Skin of body (tissue), 2 donors: ENCODE measurements around the gene SOAT2. TPM values are rescaled to one million over a fixed set of nuclear protein-coding genes. Genes with fewer than 3 reads are reported as not detected.
"Not testable (repeated sequence)": the region's sequence is repeated elsewhere in the genome, so short reads cannot be mapped to it uniquely, and the experiment has no call there.

Source experiments
- DNase-seq: peaks from one replicate; lab custom pipeline; 2025; lab: John Stamatoyannopoulos, UW
- total RNA-seq: library from RNA; depleted of rRNA; stranded (reverse); fragments of >200 nt; gene quantifications from one replicate; pipeline ENCODE4 v1.2.3, GENCODE V29; 2014

The SOAT2 gene
- total RNA-seq, 1 donor from 2014 or later, result not detected

DNA sequence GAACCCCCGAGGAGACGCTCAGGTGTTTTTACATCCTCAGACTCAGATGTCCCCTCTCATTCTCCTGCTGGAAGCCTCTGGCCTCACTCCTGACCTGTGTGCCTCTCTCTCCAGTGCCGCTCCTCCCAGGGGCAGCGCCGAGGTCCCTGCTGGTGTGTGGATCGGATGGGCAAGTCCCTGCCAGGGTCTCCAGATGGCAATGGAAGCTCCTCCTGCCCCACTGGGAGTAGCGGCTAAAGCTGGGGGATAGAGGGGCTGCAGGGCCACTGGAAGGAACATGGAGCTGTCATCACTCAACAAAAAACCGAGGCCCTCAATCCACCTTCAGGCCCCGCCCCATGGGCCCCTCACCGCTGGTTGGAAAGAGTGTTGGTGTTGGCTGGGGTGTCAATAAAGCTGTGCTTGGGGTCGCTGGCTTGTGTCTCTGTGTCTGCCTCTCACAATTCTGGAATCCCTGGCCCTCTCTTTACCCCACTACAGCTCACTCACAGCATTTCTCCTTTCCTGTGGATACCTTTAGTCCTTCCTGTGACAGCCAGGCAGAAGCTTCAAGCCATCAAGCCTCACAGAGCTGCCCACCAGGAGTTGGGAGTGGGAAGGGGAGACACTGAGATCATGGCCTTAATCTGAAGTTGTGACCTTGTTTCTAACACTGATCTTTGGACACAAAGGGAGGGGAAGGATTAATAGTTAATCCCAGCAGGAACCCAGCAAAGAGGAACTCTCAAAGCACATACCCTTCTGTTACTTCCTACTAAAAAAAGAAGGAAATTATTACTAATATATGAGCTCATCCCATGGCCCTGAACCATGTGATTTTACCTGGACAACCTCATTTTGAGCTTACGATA is 1.1 kb upstream of the SOAT2 start:
- DNase-seq, result no peak

DNA sequence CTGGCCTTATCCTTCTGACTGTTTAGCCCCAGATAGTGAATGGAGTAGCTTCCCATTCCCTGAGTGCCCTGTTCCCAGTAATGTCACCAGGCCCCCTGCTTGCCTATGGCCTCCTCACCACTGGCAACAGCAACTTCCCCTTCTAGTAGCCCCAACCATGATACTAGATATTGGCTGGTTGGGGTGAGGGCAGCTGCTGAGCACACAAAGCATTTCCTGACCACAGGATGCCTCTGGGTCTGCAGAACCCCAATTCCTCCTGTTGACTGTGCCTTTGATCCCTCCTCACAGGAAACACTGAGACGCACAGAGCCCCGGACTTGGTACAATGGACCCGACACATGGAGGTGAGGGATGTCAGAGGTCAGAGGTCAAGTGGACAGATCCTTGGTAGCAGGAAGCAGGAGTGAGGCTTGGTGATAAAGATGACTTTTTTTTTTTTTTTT is 597 bp downstream of the SOAT2 start:
- DNase-seq, result no peak

DNA sequence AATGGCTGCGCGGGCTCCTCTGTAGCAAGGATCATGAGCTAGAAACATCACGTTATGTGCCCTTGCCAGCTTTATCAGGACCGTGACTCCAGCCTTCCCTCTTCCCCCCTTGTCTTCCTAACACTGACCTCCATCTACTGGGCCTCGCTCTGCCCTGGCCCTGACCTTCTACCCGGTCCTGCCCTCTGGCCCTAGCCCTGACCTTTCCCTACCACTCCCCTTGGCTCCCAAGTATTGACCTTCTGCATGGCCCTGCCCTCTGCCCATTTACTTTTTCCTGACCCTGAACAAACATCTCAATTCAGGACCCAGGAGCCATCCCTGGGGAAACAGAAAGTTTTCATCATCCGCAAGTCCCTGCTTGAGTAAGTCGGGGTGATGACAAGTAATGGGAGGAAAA is 2.0 kb downstream of the SOAT2 start:
- no peak for DNase-seq

DNA sequence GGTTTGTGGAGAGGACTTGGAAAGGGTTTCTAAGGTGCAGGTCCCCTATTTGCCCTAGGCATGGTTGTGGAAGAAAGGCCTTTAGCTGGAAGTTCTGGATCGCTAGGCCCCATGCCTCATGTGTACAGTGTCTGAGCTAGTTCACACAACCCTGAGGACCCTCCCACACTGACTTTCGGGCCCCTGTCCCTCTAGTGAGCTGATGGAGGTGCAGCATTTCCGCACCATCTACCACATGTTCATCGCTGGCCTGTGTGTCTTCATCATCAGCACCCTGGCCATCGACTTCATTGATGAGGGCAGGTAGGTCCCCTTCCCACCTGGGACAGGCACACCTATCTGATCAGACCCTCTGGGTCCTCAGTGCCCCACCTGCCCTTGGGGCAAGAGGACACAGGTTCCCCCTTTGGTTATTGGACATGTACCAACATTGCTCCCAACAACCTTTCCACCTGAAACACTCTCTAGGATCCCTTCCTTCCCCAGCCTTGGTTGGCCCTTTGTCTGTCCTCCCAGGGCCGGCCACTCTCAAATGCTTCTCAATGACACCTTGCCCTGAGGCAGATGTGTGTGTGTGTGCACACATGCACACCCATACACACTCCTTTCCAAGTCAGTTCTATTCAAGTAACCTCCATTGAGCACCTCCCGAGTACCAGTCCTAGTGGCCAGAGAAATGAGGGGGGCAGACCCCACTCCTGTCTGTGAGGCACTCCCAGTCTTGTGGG is 2.6 kb downstream of the SOAT2 start:
- no peak for DNase-seq

DNA sequence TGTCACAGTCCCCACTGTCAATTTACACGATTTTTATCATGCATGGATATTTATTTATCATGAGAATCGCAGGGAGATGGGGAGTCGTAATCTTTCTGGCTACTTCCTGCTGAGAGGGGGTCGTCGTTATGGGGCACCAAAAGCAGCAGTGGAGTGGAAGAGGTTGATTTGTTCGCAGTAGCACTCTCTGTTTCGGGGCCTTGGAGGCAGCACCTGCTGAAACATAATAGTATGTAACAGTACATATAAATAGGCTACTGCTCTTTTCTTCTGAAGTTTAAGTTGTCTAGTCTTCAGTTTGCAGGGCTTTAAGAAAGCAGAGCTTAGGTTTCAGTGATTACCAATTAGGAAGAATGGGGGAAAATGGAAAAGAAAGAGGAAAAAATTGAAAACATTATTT is 3.8 kb downstream of the SOAT2 start:
- no peak for DNase-seq

DNA sequence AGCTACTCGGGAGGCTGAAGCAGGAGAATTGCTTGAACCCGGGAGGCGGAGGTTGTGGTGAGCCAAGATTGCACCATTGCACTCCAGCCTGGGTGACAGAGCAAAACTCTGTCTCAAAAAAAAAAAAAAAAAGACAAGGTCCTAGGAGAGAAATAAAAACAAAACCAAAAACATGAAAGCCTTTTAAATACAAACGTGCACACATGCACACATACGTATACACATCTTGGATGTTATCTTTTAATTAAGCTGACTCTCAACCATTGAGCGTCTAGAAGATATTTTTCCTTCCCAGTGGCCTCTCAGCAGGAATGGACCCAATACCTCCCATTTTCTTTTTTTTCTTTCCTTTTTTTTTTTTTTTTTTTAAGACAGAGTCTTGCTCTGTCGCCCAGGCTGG is 9.1 kb downstream of the SOAT2 start:
- not testable (repeated sequence) for DNase-seq

DNA sequence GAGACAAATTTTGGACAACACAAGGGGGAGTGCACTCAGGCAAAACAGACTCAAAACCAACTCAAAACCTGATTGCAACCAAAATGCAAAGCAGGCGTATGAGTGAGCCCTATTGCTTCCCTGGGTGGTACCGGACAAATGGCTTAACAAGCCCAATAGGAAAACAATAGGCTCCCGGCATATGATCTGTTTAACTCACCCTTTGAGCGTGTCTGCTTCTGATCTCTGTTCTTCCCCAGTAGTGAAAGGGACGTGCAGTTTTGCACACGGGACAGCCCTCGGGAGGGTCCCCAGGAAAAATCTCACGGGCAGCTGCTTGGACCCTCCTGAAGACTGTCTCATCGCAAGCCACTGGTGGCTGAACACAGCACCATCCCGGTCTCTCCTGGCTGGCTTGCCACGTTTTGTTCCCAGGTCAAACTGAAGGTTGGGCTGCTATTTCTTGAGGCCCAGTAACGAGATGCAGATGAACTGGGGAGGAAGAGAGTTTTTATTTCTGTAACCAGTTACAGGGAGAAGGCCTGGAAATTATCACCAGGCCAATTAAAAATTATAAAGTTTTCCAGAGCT is 9.9 kb downstream of the SOAT2 start:
- no peak for DNase-seq

DNA sequence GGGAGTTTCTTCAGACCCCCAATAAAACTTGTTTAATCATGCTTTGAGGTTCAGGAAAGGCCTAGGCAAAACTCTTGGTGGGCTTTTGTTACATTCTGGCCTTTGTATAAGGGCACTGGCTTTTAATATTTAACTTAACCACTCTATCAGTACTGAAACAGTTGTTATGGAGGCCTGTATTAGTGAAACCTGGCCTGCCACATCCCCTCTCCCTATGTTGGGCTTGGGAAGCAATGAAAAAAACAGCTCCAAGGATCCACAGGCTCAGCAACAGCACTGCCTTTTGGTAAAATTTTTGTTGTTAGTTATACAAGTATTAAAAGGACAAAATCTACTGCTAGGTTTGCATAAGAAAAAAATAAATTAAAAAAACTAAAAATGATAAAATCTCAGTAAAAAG is 10.7 kb downstream of the SOAT2 start:
- DNase-seq, result no peak

DNA sequence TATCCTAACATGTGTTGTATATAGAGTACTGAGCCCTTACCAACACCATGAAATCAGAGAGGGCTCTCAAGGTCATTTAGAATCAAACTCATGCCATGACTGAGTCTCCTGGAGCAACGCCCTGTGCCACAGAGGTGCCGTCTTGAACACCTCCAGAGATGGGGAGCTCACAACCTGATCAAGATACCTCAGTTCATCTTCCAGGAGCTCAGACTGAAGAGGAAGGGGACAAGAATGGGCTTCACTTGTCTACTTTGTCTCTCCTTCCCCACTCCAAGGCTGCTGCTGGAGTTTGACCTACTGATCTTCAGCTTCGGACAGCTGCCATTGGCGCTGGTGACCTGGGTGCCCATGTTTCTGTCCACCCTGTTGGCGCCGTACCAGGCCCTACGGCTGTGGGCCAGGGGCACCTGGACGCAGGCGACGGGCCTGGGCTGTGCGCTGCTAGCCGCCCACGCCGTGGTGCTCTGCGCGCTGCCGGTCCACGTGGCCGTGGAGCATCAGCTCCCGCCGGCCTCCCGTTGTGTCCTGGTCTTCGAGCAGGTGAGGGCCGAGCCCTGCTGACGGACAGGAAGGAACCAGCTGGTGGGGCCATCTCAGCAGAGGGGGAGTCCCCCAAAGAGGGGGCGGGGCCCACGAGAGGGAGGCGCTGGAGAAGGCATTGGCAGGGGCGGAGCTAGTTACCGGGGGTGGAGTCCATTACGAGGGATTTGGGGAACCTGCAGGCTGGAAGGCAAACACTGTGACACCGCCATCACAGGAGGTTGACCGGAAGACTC is 12.0 kb downstream of the SOAT2 start:
- no peak for DNase-seq

DNA sequence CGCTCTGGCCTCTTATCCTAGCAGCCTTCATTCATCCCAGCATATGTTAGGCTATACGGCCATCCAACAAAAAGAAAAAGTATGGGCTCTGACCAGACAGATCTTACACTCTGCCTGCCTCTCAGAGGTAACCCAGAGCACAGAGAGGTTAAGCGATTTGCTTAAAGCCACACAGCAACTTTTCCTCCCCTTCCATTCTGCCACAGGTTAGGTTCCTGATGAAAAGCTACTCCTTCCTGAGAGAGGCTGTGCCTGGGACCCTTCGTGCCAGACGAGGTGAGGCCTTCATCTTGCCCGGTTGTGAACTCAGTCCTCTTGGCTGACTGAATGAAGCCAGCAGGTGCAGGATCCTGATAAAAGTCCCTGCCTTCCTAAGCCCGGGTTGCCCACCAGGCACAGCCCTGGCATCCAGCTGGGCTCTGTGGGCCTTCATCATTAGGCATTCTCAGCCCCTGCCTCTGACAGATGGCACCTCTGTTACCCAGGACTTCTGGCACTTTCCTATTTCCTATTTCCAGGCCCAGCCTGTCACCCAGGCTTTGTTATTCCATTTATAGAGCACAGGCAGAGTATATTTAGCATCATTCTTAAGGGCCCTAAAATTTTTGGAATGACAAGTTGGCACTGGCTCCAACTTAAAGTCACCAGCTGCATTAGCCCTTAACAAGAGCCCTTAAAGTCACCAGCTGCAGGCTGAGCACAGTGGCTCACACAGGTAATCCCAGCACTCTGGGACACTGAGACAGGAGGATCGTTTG is 12.8 kb downstream of the SOAT2 start:
- DNase-seq, result no peak

DNA sequence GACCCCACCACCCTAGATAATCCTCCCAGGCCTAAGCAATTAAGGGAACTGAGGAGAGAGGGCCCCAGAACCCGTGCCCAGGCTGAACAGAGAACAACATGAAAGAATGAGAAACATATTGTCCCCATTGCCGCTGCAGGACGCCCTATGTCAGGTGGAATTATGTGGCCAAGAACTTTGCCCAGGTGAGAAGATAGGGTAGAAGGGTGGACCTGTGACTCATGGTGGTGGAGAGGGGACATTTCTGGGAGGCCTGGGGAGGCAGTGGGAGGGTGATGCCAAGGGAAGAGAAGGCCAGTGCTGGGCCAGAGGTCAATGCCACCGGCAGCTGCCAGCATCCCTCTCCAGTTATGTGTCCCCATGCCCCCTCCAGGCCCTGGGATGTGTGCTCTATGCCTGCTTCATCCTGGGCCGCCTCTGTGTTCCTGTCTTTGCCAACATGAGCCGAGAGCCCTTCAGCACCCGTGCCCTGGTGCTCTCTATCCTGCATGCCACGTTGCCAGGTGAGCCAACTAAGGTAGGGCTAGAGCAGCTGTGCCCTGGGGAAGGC is 15.5 kb downstream of the SOAT2 start:
- no peak for DNase-seq

DNA sequence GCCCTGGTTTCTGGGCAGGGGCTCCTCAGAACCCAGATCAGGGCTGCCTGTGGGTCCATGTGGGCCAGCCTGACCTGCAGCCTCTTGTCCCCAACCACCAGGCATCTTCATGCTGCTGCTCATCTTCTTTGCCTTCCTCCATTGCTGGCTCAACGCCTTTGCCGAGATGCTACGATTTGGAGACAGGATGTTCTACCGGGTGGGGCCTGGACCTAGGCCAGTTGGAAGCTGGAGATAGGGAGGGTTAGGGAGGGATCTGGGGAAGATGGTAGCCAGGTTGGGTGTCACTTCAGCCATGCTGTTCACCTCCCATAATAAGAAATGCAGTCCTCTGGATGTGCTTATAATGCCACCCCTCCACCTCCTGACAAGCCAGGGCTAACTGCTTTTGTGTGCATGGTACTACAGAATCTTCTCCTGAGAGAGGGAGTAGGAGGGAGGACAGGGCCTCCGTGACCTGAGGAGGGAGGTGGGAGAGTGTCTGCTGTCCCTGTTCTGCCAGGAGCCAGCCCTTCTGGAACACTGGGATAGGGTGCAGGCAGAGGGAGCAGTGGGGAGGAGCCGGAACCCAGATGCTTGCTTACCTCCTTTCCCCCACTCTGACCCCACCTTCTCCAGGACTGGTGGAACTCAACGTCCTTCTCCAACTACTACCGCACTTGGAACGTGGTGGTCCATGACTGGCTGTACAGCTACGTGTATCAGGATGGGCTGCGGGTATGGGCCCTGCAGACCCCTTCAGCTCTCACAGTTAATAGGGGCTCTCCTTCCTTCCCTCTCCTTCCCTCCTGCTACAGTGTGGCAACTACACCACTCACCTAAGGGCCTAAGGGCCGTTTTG is 17.6 kb downstream of the SOAT2 start:
- DNase-seq, result no peak

DNA sequence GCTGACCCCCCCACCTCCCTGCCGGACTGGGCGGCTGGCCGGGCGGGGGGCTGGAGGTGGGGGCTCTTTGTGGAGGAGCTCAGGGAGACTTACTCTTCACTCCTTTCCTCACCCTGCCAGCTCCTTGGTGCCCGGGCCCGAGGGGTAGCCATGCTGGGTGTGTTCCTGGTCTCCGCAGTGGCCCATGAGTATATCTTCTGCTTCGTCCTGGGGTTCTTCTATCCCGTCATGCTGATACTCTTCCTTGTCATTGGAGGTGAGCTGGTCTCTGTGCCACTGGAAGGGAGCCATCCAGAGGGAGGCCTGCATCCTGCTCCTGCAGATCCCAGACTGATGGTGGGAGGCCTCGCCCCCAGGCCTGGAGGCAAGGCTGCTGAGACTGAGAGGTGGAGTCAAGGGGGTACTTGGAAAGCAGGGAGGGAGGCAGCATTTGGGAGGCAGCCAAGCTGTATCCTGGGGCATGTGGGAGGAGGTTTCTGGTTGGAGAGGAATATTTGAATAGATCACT is 19.7 kb downstream of the SOAT2 start:
- DNase-seq, result no peak

DNA sequence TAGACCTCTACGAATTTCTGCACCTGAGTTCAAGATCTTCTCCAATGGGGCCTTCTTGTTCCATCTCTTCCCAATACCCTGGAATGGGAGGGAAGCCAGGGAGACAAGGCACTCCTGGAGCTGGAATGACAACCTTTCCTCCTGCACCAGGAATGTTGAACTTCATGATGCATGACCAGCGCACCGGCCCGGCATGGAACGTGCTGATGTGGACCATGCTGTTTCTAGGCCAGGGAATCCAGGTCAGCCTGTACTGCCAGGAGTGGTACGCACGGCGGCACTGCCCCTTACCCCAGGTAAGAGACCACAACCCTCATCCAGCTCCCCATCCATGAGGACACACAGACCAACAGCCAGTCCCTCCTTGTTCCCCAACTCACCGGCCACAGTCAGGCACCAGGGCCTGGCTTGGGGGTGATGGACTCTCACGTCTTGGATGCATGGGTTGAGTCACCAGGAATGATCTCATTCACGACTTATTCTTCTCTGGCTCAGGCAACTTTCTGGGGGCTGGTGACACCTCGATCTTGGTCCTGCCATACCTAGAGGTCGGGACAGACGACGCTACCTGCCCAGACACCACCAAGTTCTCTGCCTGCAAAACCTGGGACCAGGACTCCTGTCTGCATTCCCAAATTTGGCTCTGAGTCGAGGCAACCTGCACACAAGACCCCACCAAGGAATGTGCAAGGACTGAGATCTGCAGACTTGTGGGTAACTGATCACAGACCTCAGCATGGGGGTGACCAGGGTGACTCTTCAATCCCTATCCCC is 20.5 kb downstream of the SOAT2 start:
- no peak for DNase-seq

DNA sequence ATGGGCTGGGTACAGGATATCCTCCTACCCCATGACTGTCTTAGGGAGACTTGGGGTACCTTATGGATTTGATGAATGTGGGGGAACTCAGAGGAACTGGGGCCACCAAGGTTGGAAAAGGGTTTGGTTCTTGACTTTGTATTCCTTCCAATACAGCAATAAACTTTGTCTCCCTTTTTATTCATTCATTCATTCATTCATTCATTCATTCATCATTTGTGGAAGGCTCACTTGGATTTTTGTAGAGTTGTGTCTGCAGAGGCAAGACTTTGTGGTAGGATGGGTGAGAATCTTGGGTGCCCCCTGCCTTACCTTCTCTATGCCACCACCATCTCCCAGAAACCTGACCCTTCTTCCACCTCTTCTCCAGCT is 21.1 kb downstream of the SOAT2 start:
- no peak for DNase-seq

DNA sequence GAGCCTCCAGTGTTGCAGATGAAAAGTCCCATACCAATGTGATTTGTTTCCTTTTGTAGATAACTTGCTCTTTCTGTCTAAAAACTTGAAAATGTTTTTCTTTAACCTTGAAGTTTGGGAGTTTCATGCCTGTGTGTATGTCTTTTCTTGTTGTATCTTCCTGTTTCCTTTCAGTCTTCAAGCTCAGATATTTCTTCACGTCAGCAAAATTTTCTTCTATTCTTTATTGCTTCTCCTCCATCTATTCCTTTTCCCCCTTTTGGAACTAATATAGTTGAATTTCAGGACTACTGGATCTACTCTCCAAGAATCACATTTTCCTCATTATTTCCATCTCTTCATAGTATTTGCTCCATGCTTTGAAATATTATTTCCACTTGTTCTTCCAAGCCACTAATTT is 23.9 kb downstream of the SOAT2 start:
- no peak for DNase-seq

DNA sequence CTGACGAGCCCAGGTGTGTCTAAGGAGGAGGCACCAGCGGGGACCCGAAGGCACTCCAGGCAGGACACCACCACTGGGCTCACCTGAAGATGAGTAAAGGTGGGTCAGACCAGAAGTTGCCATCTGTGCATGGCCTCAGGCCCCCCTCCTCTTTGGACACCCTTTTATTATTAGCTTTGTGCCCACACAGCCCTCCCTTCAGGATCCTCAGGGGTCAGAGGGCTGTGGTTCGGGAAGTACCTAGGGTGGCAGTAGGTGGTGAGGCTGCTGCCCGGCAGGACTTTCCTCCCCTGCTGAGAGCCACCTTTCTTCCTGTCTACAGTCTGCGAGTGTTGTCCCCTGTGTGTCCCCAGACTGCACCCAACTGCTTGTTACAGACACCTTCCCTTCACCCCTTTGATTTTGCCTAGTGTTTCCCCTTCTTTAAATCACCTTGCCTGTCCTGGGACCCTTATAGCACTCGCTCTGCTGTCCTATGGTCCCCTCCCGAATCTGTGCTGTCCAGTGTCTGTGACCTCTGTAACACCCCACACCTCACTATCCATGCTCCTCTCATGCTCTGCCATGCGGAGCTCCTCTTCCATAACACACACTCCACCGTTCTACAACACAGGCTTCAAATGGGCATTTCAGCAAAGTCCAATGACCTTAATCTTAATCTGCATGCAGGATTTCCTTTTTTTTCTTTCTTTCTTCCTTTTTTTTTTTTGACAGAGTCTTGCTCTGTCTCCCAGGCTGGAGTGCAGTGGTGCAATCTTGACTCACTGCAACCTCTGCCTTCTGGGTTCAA is 25.7 kb downstream of the SOAT2 start:
- DNase-seq, result no peak

DNA sequence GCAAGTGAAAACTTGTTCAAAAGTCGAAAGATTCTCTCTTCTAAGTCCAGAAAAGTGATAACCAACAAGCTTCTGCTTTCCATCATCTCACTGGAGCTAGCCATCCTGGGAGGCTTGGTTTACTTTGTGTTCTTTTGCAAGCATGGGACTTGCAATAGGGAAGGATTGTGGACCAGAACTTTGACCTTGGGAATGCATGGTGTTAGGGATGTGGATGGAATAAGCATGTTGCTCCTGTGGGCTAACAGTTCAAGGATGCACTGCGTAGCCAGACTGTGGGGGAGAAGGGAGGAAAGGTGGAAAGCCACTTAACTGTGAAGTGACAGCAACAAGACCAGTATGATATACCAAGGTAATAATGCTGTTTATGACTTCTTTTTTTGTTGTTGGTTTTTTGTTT is 28.6 kb downstream of the SOAT2 start:
- DNase-seq, result no peak
